Uterus (tissue), 2 donors: ENCODE results near the gene DYNC1LI1.

Source experiments
- POLR2A ChIP-seq, 2 donors: fragments of 450-650 bp; IDR thresholded peaks; one replicate each; pipeline ENCODE4 v1.6.1; 2016; ENCODE audit warnings: antibody characterized with exemption in 2 of 2, mild to moderate bottlenecking in 1 of 2, moderate library complexity in 1 of 2
- TF ChIP-seq, protein P1 (sequence below), 4 experiments: fragments of 200-600 bp in 2 of 4; fragments of 450-650 bp in 2 of 4; sonication (generic) in 2 of 4; IDR thresholded peaks; one replicate each; pipeline ENCODE4 v1.5.1; 2016 to 2019; ENCODE audit warnings: antibody characterized with exemption in 4 of 4, mild to moderate bottlenecking in 2 of 4, moderate library complexity in 1 of 4

- TF ChIP-seq, protein P1, sequence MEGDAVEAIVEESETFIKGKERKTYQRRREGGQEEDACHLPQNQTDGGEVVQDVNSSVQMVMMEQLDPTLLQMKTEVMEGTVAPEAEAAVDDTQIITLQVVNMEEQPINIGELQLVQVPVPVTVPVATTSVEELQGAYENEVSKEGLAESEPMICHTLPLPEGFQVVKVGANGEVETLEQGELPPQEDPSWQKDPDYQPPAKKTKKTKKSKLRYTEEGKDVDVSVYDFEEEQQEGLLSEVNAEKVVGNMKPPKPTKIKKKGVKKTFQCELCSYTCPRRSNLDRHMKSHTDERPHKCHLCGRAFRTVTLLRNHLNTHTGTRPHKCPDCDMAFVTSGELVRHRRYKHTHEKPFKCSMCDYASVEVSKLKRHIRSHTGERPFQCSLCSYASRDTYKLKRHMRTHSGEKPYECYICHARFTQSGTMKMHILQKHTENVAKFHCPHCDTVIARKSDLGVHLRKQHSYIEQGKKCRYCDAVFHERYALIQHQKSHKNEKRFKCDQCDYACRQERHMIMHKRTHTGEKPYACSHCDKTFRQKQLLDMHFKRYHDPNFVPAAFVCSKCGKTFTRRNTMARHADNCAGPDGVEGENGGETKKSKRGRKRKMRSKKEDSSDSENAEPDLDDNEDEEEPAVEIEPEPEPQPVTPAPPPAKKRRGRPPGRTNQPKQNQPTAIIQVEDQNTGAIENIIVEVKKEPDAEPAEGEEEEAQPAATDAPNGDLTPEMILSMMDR (IDR thresholded peaks at IDR 0.05), result no peak
- no peak for TF ChIP-seq POLR2A (IDR thresholded peaks at IDR 0.05)
Observed at GRCh38 chr3:32493437-32494414, 76.9 kb downstream of the DYNC1LI1 start.
